ENCODE results near the gene ABCB9.

DNA sequence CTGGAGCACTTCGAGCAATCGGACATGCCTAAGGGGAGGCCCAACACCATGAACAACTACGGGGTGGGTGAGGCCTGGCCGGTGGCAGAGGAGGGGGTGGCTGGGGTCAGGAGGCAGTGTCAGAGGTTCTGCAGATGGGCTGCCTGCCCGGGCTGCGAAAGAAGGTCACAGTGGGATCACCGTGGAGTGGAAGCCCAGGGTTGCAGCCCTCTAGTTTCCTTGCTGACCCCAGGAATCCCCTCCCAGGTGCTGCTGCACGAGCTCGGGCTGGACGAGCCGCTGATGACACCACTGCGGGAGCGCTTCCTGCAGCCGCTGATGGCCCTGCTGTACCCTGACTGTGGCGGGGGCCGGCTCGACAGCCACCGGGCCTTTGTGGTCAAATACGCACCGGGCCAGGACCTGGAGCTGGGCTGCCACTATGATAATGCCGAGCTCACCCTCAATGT, 12.3 kb upstream of the ABCB9 start:
- TF ChIP-seq TAF1 (IDR thresholded peaks at IDR 0.05; ENCODE audit: low read depth, low read length) (no peak), SPI1 (IDR thresholded peaks at IDR 0.05; ENCODE audit: low read depth, low read length) (no peak)

All from GM12891 (cell line).